GM19240 (cell line): ENCODE results near the gene LILRB3.
"Not testable (repeated sequence)": the region's sequence is repeated elsewhere in the genome, so short reads cannot be mapped to it uniquely, and the experiment has no call there.

Source experiments
- DNase-seq: peaks from one replicate; pipeline ENCODE4 v3.0.0; 2011; ENCODE audit warnings: low spot score; ENCODE audit not compliant: insufficient read length

The LILRB3 gene

DNA sequence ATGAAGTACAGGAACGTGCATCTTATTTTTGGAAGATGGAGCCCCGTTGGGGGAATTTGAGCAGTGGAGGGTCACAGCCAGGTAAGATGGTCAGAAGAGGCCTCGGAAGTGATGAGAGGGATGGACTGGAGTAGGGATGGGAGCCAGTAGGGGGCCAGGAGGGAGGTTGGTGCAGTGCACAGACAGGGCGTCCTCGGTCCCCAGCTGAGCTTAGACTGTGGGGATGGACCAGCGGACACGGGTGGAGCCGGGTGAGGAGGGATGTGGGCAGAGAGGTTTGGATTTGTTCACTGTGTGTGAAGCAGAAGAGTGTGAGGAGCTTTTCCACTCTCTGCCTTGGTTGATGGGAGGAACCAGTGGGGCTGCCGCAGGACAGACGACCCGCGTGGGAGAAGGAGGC is 11.6 kb downstream of the LILRB3 start:
- no peak for DNase-seq

DNA sequence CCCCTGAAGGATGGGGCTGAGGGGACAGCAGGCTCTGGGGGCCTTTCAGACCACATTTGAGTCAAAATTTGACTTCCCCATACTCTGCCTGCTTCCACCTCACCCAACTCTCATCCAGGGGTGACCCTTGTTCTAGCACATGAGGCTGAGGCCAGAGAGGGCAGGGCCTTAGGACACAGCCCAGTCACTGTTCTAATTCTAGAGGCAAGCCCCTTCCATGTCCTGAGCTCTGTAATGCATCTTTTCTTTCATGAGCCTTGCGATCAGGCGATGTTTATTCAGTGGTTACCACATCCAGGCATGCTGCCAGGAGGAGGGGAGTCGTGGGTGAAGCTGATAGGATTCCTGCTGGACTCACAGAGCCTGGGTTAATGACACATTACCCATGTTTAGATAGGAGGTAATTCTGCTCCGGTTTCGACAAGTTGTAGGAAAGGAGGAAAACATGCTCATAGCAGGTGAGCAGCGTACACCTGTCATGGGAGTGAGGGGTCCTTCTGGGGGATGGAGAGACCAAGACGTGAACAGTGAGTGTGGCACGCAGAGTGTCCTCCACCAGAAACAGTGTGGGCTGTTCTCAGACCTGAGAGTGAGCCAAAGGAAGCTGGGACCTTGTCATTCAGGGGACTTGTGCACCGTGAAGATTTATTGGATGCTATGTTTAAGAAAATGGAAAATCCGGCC is 12.9 kb downstream of the LILRB3 start:
- no peak for DNase-seq

- DNase-seq = no peak
Observed at GRCh38 chr19:54209058-54209810, 13.6 kb downstream of the LILRB3 start.

GRCh38 chr19:54208784-54209057 is 14.1 kb downstream of the LILRB3 start:
- DNase-seq = no peak

GRCh38 chr19:54207983-54208783 is 14.6 kb downstream of the LILRB3 start:
- DNase-seq = no peak

- no peak for DNase-seq
Observed at GRCh38 chr19:54207676-54207982, 15.2 kb downstream of the LILRB3 start.

DNA sequence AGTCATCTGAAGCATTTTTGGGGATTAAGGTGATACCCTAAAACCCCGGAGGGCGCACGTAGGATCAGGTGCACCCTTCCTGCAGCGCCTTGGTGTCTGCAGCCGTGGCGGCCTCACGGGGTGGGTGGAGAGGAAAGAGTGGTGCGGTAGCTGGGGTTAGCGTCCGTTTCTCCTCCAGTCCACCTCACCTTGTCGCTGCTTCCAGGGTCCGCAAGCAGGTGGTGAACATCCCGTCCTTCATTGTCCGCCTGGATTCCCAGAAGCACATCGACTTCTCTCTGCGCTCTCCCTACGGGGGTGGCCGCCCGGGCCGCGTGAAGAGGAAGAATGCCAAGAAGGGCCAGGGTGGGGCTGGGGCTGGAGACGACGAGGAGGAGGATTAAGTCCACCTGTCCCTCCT is 15.6 kb downstream of the LILRB3 start:
- not testable (repeated sequence) for DNase-seq

- no peak for DNase-seq
Observed at GRCh38 chr19:54206831-54207177, 16.0 kb downstream of the LILRB3 start.

DNA sequence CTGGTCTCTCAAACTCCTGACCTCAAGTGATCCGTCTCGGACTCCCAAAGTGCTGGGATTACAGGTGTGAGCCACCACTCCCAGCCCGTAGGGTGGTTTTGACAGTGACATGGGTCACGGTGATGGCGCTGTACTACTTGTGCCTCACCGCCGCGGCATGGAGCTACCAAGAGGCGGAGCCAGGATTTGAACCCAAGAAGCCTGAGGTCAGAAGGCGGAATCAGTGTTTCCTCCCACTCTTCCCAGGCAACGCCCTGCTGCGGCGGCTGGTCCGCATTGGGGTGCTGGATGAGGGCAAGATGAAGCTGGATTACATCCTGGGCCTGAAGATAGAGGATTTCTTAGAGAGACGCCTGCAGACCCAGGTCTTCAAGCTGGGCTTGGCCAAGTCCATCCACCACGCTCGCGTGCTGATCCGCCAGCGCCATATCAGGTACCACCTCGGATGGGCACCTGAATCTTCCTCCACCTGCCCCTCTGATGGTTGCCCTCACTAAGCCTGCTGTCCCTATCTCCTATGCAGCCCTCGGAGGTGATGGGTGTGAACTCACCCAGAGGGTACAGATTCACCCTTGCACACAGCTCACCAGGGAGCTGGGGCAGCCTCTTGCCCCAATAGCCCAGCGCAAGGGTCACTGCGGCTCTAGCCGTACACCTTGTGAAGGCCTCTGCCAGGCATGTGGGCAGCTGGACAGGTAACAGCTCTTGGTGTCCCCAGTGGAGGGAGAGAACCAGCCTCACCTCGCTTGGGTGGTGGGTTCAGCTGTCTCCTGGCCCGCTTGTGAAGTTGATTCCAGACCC is 16.6 kb downstream of the LILRB3 start:
- DNase-seq = no peak

DNA sequence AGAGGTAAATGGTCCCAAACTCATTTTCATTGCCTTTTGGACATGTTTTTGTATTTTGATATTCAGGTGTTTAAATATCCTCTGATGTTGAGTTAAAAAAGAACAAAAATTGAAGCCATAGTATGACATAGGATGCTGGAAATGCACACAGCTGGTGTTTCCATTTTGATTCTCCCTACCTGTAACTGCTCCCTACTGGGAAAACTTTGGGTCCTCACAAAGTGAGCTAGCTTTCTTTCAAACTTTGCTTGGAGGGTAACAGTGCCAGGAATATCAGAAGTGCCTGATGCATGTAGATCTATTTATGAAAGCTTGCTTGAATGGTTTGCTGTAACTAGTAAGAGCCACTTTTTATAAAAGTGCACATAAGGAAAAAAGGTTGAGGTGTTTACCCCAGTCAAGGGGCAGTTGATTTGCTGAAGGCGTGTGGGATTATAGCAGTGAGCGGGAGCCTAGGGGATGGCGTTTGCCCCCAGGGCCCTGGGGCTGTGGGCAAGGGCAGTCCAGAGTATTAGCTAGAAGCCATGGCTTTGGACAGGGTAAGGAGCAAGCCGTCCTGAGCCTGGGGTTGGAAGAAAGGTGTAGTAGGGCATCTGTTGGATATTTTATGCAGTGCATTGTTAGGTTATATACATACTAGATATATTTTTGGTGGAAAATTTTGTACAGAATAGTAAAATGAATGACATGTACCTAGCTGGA is 17.9 kb downstream of the LILRB3 start:
- no peak for DNase-seq

DNA sequence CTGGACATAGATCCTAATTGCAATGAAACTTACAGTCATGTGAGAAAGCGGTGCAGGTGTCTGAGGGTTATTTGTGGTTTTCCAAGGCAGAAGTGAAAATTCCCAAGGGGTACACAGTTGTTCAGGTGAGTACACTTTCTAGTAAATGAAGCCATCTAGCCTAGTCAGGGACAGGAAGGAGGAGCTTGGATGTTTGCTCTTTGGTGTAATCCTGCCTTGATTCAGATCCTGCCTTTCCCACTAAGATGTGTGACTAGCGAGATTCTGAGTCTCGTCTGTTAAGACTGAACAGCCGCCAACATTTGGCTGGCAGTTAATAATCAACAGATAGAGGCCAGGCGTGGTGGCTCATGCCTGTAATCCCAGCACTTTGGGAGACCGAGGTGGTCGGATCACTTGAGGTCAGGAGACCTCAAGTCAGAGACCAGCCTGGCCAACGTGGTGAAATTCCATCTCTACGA is 19.6 kb downstream of the LILRB3 start:
- no peak for DNase-seq

DNA sequence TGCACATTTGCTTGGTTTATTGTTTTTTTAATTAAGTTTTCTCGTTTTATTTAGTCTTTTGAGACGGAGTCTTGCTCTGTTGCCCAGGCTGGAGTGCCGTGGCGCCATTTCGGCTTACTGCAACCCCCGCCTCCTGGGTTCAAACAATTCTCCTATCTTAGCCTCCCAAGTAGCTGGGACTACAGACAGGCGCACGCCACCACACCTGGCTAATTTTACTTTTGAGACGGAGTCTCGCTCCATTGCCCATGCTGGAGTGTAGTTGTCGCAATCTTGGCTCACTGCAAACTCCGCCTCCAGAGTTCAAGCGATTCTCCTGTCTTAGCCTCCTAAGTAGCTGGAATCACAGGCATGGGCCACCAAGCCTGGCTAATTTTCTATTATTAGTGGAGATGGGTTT is 20.8 kb downstream of the LILRB3 start:
- no peak for DNase-seq

DNA sequence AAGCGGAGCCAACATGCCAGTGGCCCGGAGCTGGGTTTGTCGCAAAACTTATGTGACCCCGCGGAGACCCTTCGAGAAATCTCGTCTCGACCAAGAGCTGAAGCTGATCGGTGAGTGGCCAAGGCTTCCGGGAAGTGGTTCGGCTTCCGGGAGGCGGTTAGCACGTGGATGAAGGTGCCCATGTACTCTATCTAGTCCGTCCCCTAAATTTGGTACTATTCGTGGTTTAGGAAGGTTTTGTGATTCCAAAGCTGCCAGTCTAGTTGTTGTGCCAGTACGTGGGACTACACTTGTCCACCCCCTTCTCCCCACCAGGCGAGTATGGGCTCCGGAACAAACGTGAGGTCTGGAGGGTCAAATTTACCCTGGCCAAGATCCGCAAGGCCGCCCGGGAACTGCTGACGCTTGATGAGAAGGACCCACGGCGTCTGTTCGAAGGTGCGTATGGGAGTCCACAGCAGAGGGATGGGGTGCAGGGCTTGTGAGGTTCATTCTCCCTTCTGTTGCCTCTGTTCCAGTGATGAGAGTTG is 21.6 kb downstream of the LILRB3 start:
- no peak for DNase-seq

GRCh38 chr19:54199401-54199800 is 23.4 kb downstream of the LILRB3 start:
- no peak for DNase-seq

GRCh38 chr19:54197121-54197520 is 25.7 kb downstream of the LILRB3 start:
- no peak for DNase-seq

- DNase-seq = no peak
Observed at GRCh38 chr19:54196536-54196935, 26.3 kb downstream of the LILRB3 start.

DNA sequence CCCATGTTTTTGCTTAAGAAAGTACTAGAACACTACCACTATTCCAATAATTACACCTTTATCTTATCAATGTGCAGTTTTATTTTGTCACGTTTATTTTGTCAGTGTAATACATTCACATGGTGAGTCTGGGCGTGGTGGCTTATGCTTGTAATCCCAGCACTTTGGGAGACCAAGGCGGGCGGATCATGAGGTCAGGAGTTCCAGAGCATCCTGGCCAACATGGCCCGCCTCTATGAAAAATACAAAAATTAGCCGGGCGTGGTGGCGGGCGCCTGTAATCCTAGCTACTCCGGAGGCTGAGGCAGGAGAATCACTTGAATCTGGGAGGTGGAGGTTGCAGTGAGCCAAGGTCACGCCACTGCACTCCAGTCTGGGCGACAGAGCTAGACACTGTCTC is 28.3 kb downstream of the LILRB3 start:
- not testable (repeated sequence) for DNase-seq

- no peak for DNase-seq
Observed at GRCh38 chr19:54193011-54193410, 29.8 kb downstream of the LILRB3 start.

DNA sequence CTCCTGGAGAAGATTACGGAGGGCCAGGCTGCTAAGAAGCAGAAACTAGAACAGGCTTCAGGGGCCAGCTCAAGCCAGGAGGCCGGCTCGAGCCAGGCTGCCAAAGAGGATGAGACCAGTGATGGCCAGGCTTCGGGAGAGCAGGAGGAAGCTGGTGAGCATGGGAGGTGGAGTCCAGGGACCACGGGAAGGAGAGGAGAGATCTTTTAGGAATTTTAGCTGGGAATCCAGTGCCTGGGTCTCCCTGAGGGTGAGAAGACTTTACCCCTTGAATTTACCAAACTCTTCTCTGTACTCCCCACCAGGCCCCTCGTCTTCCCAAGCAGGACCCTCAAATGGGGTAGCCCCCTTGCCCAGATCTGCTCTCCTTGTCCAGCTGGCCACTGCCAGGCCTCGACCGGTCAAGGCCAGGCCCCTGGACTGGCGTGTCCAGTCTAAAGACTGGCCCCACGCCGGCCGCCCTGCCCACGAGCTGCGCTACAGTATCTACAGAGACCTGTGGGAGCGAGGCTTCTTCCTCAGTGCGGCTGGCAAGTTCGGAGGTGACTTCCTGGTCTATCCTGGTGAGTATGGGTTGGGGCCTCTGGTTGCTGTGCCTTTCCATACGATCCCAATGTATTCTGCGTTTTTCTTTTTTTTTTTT is 30.9 kb downstream of the LILRB3 start:
- no peak for DNase-seq

DNA sequence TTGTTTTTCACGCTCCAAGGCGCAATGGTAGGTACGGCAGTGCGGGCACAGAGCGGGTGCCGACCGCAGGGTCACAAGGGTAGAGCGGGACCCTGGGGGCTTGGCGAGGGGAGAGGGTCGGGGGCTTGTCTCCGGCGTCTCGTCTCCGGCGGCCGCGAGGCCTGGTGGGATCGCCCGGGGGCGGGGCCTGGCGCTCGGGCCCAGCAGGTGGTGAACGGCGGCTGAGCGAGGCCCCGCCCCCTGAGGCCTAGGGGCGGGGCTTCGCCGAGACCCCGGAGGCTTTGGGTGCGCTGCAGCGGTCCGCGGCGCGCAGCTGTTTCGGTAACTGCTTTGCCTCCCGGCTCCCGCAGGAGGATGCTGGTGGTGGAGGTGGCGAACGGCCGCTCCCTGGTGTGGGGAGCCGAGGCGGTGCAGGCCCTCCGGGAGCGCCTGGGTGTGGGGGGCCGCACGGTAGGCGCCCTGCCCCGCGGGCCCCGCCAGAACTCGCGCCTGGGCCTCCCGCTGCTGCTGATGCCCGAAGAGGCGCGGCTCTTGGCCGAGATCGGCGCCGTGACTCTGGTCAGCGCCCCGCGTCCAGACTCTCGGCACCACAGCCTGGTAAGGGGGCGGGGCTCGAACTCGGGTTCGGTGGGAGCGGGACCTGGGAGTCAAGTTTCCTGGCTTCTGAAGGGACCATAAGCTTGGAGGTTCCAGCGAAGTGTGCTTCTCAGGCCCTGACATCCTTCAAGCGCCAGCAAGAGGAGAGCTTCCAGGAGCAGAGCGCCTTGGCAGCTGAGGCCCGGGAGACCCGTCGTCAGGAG is 31.6 kb downstream of the LILRB3 start, which contains the start of gene TSEN34:
Gene TSEN34 (plus strand): TSS at position 298 of the 800 bp plus-strand sequence. CDS start 57 bp downstream, at position 355.
- DNase-seq = no peak
